ENCODE data around the gene ETV1.

Gene ETV1

GRCh38 chr7:13989126-13989948 is at the start of gene ETV1:
Gene ETV1, minus strand, starts transcription at chr7:13989666. Its CDS starts 614 bp downstream, at chr7:13989052.
- DNase-seq, result peak; percentile 50

DNA sequence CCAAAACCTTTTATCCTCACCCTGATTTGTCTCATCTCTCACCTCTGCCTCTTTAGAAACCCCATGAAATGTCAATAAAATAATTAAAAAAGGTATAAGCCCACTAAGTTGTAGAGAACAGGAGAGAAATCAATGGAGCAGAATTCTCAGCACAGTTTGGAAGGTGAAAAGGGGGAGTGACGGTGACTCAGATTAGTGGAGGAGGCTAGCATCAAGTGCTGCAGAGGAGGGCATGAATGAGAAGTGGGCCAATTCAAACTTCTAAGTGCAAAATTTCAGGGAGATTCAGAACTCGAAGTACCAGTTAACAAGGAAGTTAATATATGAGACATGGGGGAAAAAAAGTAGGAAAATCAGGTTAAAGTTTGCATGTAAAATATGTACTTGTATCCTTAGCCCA is 34.9 kb upstream of the ETV1 start:
- DNase-seq, result no peak

DNA sequence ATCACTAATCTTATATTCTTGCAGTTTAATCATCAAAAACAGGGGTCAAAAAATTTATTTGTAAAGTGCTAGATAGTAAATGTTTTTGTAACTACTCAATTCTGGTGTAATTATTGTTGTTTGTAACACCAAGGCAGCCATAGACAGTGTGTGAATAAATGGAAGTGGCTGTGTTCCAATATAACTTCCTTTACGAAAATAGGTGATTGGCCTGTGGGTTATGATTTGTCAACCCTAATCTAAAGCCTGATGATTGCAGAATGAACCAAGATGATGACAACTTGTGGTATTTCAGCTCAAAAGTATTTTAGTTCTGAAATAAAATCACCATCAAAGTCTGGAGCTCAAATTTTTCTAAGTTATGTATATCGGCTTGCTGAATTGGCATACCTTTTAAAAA is 34.4 kb upstream of the ETV1 start:
- no peak for DNase-seq

DNA sequence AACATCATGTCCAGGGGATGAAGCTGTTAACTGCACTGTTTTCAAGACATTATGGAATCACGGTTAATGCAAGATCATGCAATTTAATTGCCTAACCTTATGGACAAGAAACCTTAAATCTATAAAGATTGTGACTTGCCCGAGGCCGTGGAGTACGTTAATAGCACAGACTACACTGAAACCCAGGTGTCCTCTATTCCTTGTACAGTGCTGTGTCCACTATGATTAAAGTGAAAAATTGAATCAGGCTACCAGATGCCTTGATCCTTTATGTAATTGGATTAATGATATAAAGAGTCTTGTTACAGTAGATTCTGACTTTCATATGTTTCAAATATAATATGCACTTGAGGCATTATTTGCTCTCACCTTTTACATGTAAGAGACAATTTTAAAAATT is 33.9 kb upstream of the ETV1 start:
- DNase-seq, result no peak

- DNase-seq, result no peak
Measured at GRCh38 chr7:14021069-14021468, 31.6 kb upstream of the ETV1 start.

GRCh38 chr7:14020339-14020900 is 31.0 kb upstream of the ETV1 start:
- no peak for DNase-seq

GRCh38 chr7:14018751-14019150 is 29.3 kb upstream of the ETV1 start:
- DNase-seq, result no peak

DNA sequence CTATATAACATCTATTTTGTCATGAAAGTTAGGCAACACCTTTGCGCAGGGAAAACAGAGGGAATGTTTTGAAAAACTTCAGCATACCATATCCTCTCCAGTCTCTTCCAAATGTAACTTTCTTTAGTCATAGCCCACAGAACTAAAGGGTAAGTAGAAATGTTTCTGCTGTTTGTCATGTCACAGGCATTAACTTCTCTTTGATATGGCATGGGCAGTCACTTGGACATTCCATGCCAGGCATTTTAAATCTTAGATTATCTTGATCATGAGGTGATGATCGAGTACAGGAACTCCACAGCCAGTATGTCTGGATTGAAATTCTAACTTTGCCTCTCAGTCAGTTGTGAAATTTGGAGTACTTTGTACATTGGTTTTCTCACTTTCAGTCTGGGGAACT is 27.5 kb upstream of the ETV1 start:
- DNase-seq, result no peak

DNA sequence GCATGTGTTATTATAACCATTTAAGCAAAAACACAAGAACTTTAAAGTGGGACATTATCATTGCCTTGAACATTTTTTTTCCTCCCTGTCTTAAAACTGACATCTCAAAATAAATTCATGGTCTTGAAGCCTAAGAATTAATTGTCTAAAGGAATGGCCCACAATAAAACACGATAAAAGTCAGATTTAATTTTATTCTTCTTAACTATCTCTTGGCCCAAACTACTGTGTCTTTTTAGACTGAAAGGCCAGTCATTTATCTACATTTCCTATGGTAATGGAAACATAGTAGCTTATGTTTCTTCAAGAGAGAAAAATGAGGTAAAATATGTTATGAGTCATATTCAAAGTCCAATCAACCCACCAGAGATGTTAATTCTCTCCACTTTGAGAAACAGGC is 24.4 kb upstream of the ETV1 start:
- DNase-seq, result no peak

GRCh38 chr7:14009453-14010418 is 20.3 kb upstream of the ETV1 start:
- no peak for DNase-seq

GRCh38 chr7:14001139-14001538 is 11.7 kb upstream of the ETV1 start:
- DNase-seq, result no peak

DNA sequence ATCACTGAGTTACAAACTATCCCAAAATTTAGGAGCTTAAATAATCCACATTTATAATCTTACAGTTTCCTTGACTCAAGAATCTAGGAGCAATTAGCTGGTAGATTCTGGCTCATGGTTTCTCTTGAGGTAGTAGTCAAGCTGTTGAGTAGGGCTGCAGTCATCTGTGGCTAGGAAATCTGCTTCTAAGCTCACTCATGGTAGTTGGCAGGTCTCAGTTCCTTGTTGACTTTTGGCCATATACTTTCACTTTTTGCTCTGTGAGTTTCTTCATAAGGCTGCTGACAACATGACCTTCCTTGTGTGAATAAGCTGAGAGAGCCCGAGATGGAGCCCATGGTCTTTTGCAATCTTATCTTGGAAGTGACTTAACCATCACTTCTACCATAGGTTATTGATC is 10.8 kb upstream of the ETV1 start:
- DNase-seq, result no peak

DNA sequence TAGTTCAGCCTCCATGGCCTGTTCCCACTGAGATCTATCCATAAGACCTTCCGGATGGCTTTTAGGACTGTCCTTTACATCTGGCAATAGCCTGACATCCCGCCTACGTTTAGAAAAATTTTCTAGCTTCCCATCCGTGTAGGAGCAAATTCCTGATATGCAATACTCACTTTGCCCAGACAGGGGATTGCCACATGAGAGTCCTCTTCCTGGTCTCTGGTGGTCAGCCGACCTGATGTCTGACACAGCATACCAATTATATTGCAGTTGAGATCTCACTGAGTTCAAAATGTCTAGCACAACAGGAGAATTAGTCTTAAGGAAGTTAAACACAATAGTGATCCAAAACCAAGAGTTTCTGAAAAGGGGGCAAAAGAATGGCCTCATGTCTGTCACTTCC is 9.4 kb upstream of the ETV1 start:
- no peak for DNase-seq

DNA sequence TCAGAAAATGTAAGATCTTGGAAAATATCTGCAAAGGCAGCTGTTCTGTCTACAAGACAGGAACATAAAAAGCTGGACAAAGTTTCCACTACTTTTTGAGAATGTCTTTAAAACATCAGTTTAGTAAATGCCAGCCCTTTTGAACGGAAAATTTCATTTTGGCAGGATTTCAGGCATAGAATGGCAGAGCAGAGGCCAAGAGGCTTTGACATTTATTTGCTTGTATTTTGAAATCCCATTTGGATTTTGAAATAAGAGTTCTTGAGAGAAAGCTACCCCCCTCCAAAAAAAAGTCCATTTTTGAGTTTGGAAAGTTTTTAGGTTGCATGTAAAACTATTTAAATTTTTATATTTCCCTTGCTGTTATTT is 3.1 kb upstream of the ETV1 start:
- DNase-seq, result no peak

DNA sequence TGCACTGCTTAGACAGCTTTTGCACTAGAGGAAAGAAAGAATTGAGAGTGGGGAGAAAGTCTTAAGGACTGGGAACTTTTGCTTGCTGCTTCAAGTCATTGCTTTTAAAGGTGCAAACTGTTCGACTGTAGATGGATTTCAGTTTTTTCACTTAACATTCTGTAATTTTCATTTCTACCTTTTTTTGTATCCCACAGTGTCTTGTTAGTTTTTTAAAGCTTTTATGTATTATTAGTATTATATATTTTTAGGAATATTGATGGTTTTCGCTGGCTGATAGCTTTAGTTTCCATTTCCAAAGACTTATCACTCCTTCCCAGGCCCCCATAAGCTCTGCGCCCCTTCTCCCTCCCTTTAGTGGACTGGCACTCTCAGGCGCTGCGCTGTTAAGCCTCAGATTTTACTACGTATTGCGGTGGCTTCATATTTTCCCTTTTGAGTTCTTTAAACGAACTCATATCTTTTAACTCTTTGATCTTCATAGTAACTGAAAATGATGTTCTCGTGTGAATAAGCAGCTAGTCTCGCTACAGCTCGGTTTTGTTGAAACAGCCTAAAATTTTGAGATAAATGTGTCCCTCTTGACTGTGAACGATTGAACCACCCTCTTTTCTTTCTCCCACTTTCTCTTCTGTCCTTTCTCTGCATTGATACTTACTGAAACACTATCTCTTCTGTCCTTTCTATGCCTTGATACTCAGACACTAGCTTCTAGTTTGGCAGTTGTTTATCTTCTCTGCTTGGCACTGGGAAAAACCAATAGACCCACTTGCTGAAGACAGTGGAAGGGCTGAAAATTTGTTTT is 2.5 kb upstream of the ETV1 start:
- DNase-seq, result no peak

DNA sequence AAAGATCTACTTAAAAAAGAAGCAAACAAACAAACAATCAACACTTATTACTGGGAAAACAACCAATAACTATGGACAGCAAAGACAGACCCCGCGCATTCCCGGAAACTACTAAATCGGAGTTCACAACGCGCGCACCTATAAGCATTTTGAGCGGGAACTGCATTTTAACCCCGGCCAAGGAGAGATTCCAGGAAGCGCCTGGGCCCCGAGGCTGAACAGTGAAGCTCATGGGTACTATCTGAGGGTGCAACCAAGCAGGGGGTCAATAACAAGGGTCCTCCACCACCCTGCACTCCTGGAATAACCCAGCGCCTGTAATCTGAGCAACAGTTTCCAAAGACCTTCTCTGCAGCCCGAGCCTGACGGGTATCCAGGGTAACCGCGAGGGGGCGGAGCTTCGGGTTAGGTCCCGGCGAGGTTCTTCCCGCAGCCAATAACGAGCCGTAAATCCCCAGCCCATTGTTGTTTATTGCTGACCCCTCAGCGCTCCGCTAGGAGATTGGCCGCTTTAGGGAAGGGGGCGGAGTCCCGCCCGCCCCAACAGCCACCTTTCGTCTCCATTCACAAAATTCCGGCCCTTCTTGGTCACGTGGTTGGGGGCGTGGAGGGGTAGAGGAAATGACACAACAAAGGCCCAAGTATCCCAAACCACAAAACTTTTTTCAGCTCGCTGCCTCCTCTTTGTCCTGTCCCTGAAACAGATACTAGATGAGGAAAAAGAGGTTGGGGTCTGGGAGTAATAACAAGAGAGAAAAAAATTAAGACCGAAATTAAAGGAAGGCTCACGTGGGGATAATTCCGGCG is 1.7 kb upstream of the ETV1 start:
- DNase-seq, result peak; percentile 78

GRCh38 chr7:13990319-13990983 is 985 bp upstream of the ETV1 start:
- peak; percentile 58 for DNase-seq

- DNase-seq, result no peak
Measured at GRCh38 chr7:13989949-13990305, 461 bp upstream of the ETV1 start.

- no peak for DNase-seq
Measured at GRCh38 chr7:13988731-13989125, 738 bp downstream of the ETV1 start.

DNA sequence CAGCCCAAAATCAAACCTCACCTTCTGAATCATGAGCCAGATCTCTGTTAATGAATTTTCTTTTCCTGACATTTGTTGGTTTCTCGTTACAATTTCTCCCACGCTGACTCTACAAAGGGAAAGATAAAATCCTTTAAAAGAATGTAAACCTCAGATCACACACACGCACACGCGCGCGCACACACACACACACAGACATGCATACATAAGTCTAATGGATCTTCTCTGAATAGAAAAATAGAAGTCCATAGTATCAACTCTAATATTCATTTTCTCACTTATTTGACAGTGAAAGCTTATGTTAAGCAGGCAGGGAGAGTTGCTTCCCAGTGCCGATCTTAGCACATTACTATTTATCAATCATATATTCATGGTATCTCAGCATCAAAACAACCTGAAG is 1.4 kb downstream of the ETV1 start:
- DNase-seq, result no peak

GRCh38 chr7:13987395-13987794 is 2.1 kb downstream of the ETV1 start:
- no peak for DNase-seq
